ENCODE results near the gene SLC39A2.

DNA sequence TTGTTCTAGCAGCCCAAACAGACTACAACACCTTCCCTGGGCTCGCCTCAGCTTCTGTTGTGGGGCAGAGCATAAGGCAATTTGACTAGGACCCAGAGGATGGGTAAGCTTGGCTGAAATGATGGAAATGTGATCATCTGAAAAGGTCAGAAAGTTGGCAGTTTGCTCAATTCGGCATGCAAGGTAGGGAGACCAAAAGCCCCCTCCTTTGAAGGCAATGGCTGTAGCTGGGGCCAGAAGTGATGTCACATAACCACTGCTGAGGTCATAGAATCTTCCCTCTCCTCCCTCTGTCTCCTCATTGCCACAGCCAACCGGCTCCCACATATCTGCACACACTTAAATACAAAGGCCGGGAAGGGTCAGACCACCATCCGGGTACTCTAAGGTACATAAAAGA lies 30.8 kb downstream of the SLC39A2 start, which contains the start of gene TPPP2:
- TF ChIP-seq, protein P1, sequence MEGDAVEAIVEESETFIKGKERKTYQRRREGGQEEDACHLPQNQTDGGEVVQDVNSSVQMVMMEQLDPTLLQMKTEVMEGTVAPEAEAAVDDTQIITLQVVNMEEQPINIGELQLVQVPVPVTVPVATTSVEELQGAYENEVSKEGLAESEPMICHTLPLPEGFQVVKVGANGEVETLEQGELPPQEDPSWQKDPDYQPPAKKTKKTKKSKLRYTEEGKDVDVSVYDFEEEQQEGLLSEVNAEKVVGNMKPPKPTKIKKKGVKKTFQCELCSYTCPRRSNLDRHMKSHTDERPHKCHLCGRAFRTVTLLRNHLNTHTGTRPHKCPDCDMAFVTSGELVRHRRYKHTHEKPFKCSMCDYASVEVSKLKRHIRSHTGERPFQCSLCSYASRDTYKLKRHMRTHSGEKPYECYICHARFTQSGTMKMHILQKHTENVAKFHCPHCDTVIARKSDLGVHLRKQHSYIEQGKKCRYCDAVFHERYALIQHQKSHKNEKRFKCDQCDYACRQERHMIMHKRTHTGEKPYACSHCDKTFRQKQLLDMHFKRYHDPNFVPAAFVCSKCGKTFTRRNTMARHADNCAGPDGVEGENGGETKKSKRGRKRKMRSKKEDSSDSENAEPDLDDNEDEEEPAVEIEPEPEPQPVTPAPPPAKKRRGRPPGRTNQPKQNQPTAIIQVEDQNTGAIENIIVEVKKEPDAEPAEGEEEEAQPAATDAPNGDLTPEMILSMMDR (IDR thresholded peaks at IDR 0.05; ENCODE audit: insufficient read depth, low read length, poor library complexity, severe bottlenecking), result no peak
- no peak for TF ChIP-seq EZH2phosphoT487 (conservative IDR thresholded peaks at IDR 0.05; ENCODE audit: low read length)
